Keratinocyte (primary cell): Measurements from ENCODE around the gene DEPDC1B. TPM values are rescaled to one million over a fixed set of nuclear protein-coding genes. Genes with fewer than 3 reads are reported as not detected.

Experiments used
- DNase-seq: peaks from one replicate; pipeline ENCODE4 v3.0.0-alpha.2; 2011; ENCODE audit warnings: low read depth, missing footprints, low spot score
- FAIRE-seq: peaks from 2 replicates; lab custom pipeline; 2011; peaks lifted over from hg19 to GRCh38; lab: Jason Lieb, UNC
- H2AFZ ChIP-seq: 2 replicates; pipeline ENCODE4 v1.6.0; 2012; ENCODE audit warnings: low read length, control low read depth, inconsistent platforms; ENCODE audit not compliant: control insufficient read depth
- H3K27ac ChIP-seq: 2 replicates; pipeline ENCODE4 v1.5.1; 2011; ENCODE audit warnings: low read length; ENCODE audit not compliant: control insufficient read depth, insufficient read depth
- H3K27me3 ChIP-seq: 3 replicates; pipeline ENCODE4 v1.6.0; 2011; ENCODE audit warnings: low read length; ENCODE audit not compliant: control insufficient read depth, insufficient read depth; ENCODE audit errors: extremely low read depth
- H3K36me3 ChIP-seq, 2 experiments: 2 replicates in 1 of 2; 3 replicates in 1 of 2; pipeline ENCODE4 v1.5.1; 2011; ENCODE audit warnings: low read length in 2 of 2, mild to moderate bottlenecking in 1 of 2; ENCODE audit not compliant: control insufficient read depth in 2 of 2, insufficient read depth in 2 of 2; ENCODE audit errors: extremely low read depth in 1 of 2
- H3K4me1 ChIP-seq: 3 replicates; pipeline ENCODE4 v1.5.1; 2011; ENCODE audit warnings: low read length; ENCODE audit not compliant: control insufficient read depth, insufficient read depth; ENCODE audit errors: extremely low read depth
- H3K4me2 ChIP-seq: 3 replicates; pipeline ENCODE4 v1.6.0; 2011; ENCODE audit warnings: low read depth, low read length; ENCODE audit not compliant: control insufficient read depth, insufficient read depth; ENCODE audit errors: extremely low read depth
- H3K4me3 ChIP-seq, 3 experiments: fragments of 200-600 bp in 1 of 3; sonication (generic) in 1 of 3; 2 replicates in 2 of 3; 3 replicates in 1 of 3; pipeline ENCODE4 v1.5.1; 2011 to 2016; ENCODE audit warnings: low read length in 3 of 3, mild to moderate bottlenecking in 3 of 3, control low read depth in 2 of 3, inconsistent platforms in 1 of 3, low read depth in 1 of 3, mixed read lengths in 1 of 3, mixed run types in 1 of 3, moderate library complexity in 1 of 3; ENCODE audit not compliant: control insufficient read depth in 2 of 3, insufficient read depth in 2 of 3; ENCODE audit errors: extremely low read depth in 1 of 3
- H3K79me2 ChIP-seq: 2 replicates; pipeline ENCODE4 v1.6.0; 2012; ENCODE audit warnings: low read length; ENCODE audit not compliant: control insufficient read depth, insufficient read depth
- H3K9ac ChIP-seq: 3 replicates; pipeline ENCODE4 v1.6.0; 2011; ENCODE audit warnings: low read length; ENCODE audit not compliant: control insufficient read depth, insufficient read depth; ENCODE audit errors: extremely low read depth
- H3K9me1 ChIP-seq: 3 replicates; pipeline ENCODE4 v1.6.0; 2011; ENCODE audit warnings: low read length; ENCODE audit not compliant: control insufficient read depth, insufficient read depth; ENCODE audit errors: extremely low read depth
- H3K9me3 ChIP-seq: 2 replicates; pipeline ENCODE4 v1.5.1; 2012; ENCODE audit warnings: low read depth, low read length; ENCODE audit not compliant: control insufficient read depth
- H4K20me1 ChIP-seq: 3 replicates; pipeline ENCODE4 v1.6.0; 2011; ENCODE audit warnings: low read length; ENCODE audit not compliant: control insufficient read depth, insufficient read depth; ENCODE audit errors: extremely low read depth
- CTCF ChIP-seq, 3 experiments: IDR thresholded peaks in 1 of 3; conservative IDR thresholded peaks in 1 of 3; optimal IDR thresholded peaks in 1 of 3; 2 replicates in 2 of 3; 3 replicates in 1 of 3; pipeline versions ENCODE3 to v1.5.1; 2011; ENCODE audit warnings: low read length in 3 of 3, mild to moderate bottlenecking in 3 of 3, moderate library complexity in 2 of 3, control low read depth in 1 of 3, inconsistent platforms in 1 of 3; ENCODE audit not compliant: insufficient read depth in 2 of 3; ENCODE audit errors: extremely low read depth in 1 of 3
- EZH2 ChIP-seq: IDR thresholded peaks from one replicate; pipeline ENCODE4 v1.6.1; 2012; ENCODE audit warnings: inconsistent platforms, mild to moderate bottlenecking, low read length, moderate library complexity
- dilution Hi-C: fragments of 300-500 bp; cut with MboI; formaldehyde crosslinking; loops from one replicate; pipeline ENCODE4 v1.7.0; 2020; ENCODE audit warnings: low sequenced_read_pairs; ENCODE audit not compliant: extremely low pct_ligation_motif_present
- polyA plus RNA-seq, 5 experiments: library from polyadenylated mRNA; depleted of rRNA in 3 of 5; stranded (reverse) in 3 of 5; stranded (forward) in 1 of 5; unstranded in 1 of 5; fragments of >200 nt; gene quantifications; 1 replicate in 1 of 5; 2 replicates in 3 of 5; 3 replicates in 1 of 5; pipeline versions ENCODE4 v1.2.1 to v1.2.3, GENCODE V29; 2011 to 2012; ENCODE audit warnings: missing spikeins in 2 of 5, low read depth in 1 of 5, low replicate concordance in 1 of 5

DEPDC1B gene
- polyA plus RNA-seq, 1 donor (not counting 4 experiments of a cell fraction or from before 2014, with no cell fraction given) = 19.5 TPM

DNA sequence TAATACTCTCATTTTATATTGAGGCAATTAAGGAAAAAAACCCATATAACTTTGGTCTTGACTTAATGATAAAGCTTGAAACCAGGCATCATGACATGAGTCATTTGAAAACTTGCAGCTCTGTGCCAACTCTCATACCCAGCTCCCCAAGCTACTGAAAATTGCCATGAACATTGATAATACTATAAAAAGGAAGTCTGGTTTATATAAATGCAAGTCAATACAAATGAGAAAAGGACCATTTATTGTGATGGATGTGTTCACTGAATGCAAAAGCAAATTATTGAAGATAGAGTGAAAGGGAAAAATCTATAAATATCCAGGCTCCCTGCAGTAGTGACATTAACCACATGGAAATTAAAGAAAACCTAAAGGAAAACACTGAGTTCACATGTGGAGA, 116.3 kb downstream of the DEPDC1B start:
- Histone ChIP-seq H3K27ac (no peak overlapping the region), H3K27me3 (no peaks in the 10 kb centered on the region), H3K4me1 (no peaks in the 10 kb centered on the region), H3K9me3 (no peaks in the 10 kb centered on the region), H4K20me1 (no peaks in the 10 kb centered on the region), H3K9ac (no peak overlapping the region), H3K79me2 (no peaks in the 10 kb centered on the region), H3K4me2 (no peak overlapping the region), H2AFZ (no peak overlapping the region), H3K36me3 (no peaks in the 10 kb centered on the region), H3K9me1 (no peaks in the 10 kb centered on the region), H3K4me3 (no peak overlapping the region)
- dilution Hi-C loops = no loop called here
- no peak for DNase-seq
- no peak for TF ChIP-seq CTCF (optimal IDR thresholded peaks at IDR 0.05 in 1 of 3, IDR thresholded peaks at IDR 0.05 in 1 of 3, conservative IDR thresholded peaks at IDR 0.05 in 1 of 3; ENCODE audit: extremely low read depth in 1 of 3, insufficient read depth in 2 of 3, low read length in 3 of 3)
- no peak for TF ChIP-seq EZH2
- no peak for FAIRE-seq

- Histone ChIP-seq H3K4me2 (no peak overlapping the region), H3K4me1 (no peaks in the 10 kb centered on the region), H2AFZ (no peak overlapping the region), H3K79me2 (no peaks in the 10 kb centered on the region), H4K20me1 (no peaks in the 10 kb centered on the region), H3K27me3 (no peaks in the 10 kb centered on the region), H3K4me3 (no peak overlapping the region), H3K36me3 (no peaks in the 10 kb centered on the region), H3K9me1 (no peaks in the 10 kb centered on the region), H3K27ac (no peak overlapping the region), H3K9me3 (no peaks in the 10 kb centered on the region), H3K9ac (no peak overlapping the region)
- FAIRE-seq = no peak
- dilution Hi-C loops = no loop called here
- DNase-seq = no peak
- TF ChIP-seq EZH2 (no peak), CTCF (optimal IDR thresholded peaks at IDR 0.05 in 1 of 3, IDR thresholded peaks at IDR 0.05 in 1 of 3, conservative IDR thresholded peaks at IDR 0.05 in 1 of 3; ENCODE audit: extremely low read depth in 1 of 3, insufficient read depth in 2 of 3, low read length in 3 of 3) (no peak)
Measured at GRCh38 chr5:60578315-60578714, 121.7 kb downstream of the DEPDC1B start.
